Activated T-cell treated with anti-CD3 and anti-CD28 coated beads for 4 hours (primary cell): ENCODE measurements around the gene PTPN7.
"Not testable (repeated sequence)": the region's sequence is repeated elsewhere in the genome, so short reads cannot be mapped to it uniquely, and the experiment has no call there.

Source experiments
- DNase-seq: peaks from one replicate; pipeline ENCODE4 v3.0.0-alpha.2; 2020

The PTPN7 gene

GRCh38 chr1:202160377-202160940 lies at the start of gene PTPN7:
Gene PTPN7 (minus strand): TSS chr1:202160602. CDS start chr1:202159402, 1,200 bp downstream.
- DNase-seq, result peak; percentile 86

DNA sequence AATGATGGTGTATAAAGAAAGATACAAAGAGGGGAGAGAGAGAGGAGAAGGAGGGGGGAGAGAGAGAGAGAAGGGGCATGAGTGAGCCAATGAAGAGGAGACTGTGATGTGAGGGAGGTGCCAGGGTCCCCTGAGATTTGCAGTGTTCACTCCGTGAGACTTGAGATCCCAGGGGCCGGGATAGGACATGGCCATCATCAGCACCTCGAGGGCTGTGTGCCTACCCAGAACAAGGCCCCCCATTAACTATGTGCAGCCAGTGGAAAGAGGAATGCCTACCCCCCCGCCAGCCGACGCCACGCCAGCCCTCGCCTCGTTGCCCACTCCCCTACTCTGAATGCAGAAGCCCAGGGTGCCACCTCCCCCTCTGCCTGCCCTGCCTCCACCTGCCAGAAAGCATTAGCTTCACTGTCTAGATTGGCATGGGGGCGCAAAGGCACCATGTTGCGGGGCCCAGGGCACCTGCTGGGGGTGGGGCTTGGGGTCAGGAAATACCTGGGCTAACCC lies 48.0 kb upstream of the PTPN7 start:
- no peak for DNase-seq

- no peak for DNase-seq
Measured at GRCh38 chr1:202207292-202207691, 46.9 kb upstream of the PTPN7 start.

DNA sequence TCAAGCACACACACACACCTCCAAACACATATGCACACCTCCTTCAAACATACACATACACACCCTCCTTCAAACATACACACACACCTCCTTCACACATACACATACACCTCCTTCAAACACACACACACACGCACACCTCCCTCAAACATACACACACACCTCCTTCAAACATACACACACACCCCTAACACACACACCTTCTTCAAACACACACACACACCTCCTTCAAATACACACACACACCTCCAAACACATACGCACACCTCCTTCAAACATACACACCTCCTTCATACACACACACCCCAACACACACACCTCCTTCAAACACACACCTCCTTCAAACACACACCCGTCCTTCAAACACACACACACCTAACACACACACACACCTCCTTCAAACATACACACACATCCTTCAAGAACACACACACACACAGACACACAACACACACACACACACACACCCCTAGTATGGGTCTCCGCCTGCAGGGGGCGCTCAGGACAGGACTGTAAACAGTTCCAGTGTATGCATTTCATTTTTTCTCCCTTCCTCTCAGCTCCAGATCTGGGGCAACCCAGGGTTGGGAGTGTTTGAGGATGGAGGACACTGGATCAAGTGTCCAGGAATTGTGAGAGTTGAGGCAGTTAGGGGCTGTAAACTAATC lies 45.3 kb upstream of the PTPN7 start:
- no peak for DNase-seq

- no peak for DNase-seq
Measured at GRCh38 chr1:202204065-202204464, 43.7 kb upstream of the PTPN7 start.

DNA sequence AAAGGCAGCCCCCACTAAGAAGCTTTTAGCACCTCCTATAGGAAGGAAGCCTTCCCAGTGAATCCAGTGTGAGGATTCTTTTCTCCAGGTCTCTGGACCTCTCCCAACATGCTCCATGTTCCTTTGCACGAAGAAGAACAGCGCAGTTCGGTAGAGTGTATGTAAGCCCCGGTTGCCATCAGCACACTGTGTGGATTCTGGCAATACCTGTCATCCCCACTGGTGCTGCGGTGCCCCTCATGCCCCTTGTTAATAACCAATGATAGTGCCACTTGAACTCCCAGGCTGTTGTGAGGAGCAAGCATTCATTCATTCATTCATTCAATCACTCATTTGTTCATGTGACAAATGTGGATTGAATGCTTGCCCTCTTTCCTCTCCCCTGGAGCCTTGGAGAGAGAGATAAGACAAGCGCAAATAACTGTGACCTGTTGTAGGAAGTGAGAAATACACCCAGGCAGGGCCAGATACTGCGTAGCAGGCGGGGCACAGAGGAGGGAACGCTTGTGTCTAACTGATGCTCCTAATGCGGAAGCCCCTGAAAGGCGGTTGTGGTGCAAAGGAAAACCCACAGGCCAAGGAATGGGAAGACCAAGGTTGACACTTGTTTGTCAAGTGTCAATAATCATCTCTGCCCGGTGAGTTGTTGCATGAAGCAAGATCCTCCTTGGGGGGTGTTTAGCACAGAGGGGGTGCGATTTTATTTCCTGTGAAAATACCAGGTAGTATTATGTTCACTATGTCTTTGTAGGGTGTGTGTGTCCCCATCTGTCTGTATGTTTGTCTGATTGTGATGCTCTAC lies 43.0 kb upstream of the PTPN7 start:
- DNase-seq, result no peak

- no peak for DNase-seq
Measured at GRCh38 chr1:202202500-202203168, 42.2 kb upstream of the PTPN7 start.

GRCh38 chr1:202201971-202202370 lies 41.6 kb upstream of the PTPN7 start:
- DNase-seq, result no peak

DNA sequence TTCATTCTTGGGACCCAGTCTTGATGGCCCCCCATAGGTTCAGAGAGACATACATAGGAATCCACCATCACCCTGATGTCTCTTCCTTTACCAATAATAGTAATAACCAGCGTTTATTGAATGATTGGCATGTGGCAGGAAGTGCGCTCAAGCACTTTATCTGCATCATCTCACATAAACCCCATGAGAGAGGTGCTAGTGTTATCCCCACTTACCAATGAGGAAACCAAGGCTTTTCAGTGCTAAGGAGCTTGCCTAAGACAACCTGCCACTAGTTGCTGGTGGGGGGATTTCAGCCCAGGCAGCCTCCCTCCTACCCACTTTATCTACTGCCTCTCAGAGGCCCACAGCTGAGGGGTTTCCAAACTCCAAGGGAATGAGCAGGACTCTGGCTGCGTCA lies 40.9 kb upstream of the PTPN7 start:
- no peak for DNase-seq

DNA sequence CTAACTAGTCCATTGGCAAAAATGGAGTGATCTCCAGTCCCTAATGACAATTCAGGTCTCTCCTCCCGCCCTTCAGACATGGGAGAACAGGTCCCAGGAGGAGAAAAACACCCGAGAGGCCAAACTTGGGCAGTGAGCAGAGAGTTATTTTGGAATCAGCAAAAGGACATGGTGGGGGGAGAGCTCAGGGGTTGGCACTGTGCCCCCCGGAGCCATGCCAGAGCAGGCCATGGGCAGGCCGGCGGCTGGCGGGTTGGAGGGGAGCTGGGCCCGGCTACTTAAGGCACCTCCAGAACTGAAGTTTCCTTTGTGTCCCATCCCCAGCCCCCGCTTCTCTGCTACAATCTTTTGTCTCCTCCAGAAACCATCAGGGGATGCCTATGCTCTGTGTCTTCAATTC lies 40.3 kb upstream of the PTPN7 start:
- no peak for DNase-seq

DNA sequence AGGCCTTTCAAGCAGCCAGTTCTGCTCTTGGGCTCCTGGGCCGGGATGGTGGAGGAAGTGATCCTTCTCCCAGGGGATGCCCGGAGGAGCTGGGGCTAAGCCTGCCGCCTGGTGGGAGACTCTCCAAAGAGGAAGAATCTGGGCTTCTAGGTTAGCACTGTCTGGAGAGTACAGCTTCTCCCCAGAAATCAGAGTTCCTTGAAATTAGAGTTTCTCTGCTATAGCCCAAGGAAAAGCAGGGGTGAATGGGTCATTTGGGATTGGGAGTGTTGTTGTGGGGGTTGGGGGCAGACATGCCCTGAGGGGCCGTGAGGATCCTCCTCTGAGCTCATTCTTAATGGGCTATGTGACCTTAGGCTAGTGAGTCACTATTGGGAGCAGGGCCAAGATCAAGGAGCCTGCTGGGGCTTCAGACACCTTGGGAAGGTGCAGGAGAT lies 39.7 kb upstream of the PTPN7 start:
- no peak for DNase-seq

DNA sequence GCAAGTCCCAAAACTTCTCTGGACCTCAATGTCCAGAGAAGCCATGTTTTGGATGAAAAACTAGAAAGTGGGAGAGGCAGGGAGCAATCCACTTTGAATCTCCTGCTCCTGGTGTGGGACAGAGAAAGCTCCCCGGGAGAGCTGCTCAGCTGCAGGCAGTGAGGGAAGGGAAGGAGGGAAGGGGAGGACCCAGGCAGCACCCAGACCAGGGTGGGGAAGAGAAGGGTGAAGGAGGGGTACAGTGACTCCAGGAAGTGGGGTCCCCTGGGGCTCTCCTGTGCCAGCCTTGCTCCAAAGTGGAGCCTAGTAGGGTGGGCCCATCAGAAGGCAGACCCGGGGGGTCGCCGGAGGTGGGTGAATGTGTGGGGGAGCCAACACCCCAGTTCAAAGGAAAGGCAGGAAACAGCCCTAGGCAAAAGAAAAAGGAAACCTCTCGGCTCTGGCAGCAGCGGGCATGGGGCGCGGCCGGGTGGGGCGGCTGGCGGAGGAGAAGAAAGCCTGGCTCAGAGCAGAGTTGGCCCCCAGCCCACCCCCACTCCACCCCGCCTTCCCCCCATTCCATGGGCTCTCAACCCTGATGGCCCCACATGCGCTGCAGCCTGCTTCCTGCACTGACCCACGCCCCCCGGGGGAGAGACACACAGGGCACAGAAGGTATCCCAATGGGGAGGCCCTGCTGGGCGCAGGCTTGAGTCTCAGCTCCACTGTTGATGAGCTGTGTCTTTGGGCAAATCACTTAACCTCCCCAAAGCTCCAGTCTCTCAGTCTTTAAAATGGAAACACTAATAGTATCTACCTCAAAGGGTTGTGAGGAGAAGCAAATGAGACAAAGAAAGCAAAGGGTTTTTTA lies 38.9 kb upstream of the PTPN7 start:
- no peak for DNase-seq

GRCh38 chr1:202198366-202198724 lies 37.9 kb upstream of the PTPN7 start:
- DNase-seq, result no peak

DNA sequence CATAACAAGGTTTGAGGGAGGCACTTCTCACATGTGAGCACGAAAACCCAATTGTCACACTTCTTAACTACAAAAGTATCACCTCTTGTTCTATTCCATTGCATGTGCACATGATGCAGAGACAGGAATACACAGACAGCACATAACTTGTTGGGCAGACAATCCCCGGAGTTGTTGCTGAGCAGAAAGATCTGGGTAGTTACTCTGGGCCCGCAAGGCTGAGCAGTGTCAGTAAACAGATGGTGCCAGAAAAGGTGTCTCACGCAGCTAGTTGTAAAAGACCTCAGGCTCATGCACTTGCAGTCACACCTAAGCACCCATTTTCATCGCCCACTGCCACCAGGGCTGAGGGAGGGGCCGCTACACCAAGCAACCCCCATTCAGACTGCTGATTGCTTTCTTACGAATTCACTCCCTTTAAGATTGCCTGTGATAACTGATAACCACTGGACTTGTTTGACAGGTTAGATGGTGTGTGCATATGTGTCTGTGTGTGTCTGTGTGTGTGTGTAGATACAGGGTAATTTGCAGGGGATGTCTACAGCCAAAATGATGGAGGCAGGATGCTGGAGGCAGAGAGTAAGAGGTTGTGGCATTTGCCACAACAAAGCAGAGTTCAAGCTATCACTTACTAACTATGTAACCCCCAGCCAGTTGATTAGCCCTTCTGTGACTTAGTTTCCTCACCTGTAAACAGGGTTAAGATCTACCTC lies 37.4 kb upstream of the PTPN7 start:
- DNase-seq, result no peak

DNA sequence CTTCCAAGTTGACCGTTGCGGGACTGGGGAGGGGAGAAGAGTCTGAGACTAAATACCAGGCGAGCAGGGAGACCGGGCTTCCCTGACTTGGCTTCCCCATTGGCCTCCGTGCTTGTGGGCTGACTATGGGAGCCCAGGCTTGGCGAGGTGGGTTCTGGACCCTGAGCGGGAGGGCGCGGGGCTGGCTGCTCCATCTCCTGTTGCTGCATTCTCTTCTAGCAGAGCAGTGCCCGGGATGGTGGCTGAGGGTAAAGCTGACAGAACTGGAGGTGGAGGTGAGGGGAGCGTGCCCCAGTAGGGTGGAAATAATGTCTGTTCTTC lies 33.9 kb upstream of the PTPN7 start:
- no peak for DNase-seq

- no peak for DNase-seq
Measured at GRCh38 chr1:202193614-202194327, 33.4 kb upstream of the PTPN7 start, which contains the start of gene LGR6. Gene LGR6 (plus strand): TSS chr1:202193799. CDS start chr1:202193990, 191 bp downstream.

DNA sequence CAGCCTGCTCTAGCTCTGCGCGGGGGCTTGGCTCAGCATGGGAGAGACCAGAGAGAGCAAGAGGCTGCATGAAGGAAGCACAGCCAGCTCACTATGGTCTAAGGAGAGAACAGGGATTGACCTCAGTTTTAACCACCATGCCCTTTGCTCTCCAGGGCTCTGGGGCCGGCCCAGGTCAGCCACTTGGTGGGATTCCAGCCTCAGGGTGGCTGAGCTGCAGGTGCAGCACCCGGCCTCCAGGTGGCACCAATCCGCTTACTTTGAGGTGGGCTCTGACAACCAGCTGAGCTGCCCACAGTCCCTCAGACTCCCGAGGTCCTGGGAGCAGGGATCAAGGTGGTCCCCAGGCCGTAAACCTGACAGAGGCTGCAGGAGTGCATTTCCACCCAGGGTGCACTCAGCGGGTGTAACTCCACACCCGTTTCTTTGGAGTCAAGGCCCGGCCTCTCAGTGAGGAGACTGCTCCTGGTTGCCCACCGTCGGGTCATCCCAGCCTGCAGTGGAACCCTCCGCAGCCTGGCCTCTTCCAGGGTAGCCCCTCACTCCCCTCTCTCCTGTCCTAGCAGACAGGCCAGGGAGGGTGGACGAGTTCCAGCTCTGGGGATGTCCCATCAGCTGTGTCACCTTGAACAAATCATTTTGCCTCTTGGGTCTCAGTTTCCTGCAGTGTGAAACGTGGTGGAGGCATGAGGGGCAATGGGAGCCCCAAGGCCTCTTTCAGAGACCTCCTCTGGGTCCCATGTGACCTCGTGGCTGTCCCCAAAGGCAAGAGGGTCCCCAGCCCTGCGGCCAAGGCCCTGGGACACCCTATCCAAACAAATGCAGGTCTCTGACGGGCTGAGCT lies 32.6 kb upstream of the PTPN7 start:
- peak; percentile 40 for DNase-seq

- not testable (repeated sequence) for DNase-seq
Measured at GRCh38 chr1:202191391-202191790, 31.0 kb upstream of the PTPN7 start.

- no peak for DNase-seq
Measured at GRCh38 chr1:202189918-202190715, 29.7 kb upstream of the PTPN7 start.
